Urothelium cell line (cell line): ENCODE results near the gene GPC4.
"Not testable (repeated sequence)": the region's sequence is repeated elsewhere in the genome, so short reads cannot be mapped to it uniquely, and the experiment has no call there.

Source experiments
- DNase-seq: peaks from one replicate; pipeline ENCODE4 v3.0.0; 2011; ENCODE audit warnings: low spot score, mixed read lengths
- FAIRE-seq: peaks from 2 replicates; lab custom pipeline; 2011; peaks lifted over from hg19 to GRCh38; lab: Jason Lieb, UNC

GPC4 gene

DNA sequence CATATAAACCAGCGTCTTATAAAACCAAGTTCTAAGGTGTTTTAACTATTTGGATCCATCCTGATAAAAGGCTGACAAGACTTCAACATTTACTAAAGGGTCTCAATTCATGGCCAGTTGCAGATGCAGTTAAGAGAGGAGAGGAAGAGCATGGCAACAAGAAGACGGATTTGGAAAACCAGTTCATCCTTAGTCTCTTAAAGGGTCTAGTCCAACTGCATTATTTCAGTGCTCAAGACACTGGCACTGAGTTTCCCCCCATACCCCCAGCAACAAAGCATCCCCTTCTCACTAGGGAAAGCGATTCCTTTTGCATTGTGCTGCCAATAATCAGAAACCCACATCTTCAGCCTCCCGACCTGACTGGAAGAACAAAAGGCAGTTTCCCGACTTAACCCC, 106.8 kb downstream of the GPC4 start:
- no peak for FAIRE-seq

DNA sequence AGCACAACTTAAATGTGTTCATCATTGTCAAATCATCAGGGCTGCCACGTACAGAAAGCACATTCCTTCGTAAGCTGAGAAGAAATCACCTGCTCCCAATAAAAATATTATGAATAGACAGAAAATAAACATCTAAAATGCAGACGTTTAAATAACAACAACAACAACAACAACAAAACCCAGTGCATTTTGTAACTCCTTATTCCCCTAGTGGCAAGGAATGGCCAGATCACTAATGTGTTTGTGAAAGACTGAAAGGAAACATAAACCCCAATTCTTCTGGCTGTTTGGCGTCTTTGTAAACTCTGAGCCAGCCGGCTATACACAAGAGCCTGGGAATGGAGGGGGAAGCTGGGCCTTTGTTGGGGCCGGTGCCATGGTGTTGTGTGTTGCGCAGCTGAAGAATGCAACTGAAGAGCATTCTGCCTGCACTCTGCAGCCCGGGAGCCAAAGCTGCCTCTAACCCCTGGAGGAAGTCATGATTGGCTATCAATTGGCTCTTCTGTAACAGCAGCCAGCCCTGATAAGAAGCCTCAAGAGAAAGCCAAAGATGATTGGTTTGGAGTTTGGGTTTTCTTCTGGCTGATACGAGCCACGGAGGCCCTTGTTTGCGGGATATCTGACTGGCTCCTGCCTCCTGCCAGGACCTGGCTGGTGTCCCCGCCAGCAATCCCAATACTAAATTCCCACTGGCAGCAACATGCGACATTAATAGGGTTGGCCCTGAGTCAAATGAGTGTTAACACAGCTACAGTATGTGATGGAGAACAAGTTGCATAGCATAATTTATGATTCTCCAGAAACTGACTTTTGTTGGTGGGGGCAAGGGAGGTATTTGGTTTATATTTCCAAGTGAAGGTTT, 107.4 kb downstream of the GPC4 start:
- FAIRE-seq, result no peak
- DNase-seq, result no peak

More for the DNA sequence above, 106.8 kb downstream of the GPC4 start:
- no peak for DNase-seq

DNA sequence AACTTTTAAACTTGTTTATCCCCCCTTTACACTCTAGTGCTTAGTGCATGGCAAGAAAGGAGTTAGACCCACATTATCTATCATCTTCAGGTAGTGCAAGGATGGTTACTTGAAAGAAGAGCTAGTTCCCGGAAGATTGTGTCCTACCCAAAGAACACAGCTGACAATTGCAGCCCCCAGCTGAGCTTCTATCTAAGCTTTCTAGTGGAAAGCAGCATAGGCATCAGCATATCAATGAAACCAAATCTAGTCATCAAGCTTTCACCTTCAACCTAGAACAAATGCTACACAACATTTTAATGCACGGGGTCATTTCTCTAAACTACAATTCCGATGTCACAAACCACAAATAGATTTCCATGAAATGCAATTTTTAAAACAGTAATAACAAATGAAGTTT, 108.2 kb downstream of the GPC4 start:
- DNase-seq, result no peak

DNA sequence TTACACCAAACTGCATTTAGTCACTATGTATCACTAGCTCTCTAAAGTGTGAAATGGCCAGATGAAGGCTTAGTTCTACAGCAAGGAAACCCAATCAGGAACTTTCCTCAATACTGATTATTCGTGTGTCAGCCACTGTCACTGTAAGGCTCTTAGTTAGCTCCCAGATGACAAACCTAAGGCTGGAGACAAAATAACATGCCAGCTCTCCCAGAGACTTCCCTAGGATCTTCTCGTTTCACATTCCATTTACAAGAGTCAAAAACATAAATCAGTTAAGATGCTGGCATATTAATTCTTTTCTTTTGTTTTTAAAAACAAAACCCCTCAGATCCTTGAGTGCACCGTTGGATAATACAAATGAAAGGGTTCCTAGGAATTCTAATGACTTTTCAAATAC, 109.0 kb downstream of the GPC4 start:
- FAIRE-seq (no peak), DNase-seq (no peak)

More for the DNA sequence above, 108.2 kb downstream of the GPC4 start:
- no peak for FAIRE-seq

DNA sequence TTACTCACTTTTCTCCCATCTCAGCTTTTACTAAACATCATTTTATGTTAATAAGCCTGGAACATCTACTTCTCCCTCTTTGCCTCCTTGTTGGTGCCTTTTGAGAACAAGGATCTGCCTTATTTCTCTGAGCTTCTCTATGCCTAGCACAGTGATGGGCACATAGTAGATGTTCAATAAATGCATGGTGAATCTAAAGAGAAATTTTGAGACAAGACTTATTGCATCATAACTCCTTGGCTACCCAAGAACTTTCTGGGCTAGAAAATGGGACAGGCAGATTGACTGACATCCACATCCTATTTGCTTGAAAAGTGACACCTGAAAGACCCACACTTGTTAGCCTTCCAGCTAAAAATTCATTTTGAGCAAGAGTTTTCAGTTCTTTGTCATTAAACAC, 109.9 kb downstream of the GPC4 start:
- no peak for DNase-seq
- FAIRE-seq, result no peak

DNA sequence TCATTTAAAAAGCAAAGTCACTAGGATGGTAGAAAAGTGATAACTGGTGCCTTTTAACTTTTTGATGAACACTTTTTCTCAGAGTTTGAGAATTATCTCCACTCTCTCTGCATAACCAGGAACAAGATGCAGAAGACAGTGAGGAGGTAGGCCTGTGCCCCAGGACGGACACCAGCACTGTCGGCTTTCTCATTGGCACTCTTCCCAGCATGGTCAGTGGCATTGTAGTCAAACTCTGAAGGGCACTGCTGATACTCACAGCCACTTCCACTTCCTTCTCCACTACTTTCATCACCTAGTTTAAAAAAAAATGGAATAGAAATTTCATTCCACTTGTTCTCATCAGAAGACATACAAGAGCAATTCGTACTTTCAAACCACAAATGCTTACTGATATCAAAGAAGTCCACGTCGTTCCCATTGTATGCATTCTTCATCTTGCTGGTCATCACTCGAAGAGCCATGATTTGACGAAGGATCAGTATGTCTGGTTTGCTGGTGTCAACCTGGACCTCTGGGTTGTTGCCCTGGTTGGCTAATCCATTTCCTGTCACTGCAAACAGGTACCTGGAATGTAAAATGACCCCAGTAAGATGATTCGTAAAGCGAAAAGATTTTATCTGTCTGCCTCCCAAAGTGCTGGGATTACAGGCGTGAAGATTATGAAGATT, 112.4 kb downstream of the GPC4 start:
- FAIRE-seq (no peak), DNase-seq (no peak)

DNA sequence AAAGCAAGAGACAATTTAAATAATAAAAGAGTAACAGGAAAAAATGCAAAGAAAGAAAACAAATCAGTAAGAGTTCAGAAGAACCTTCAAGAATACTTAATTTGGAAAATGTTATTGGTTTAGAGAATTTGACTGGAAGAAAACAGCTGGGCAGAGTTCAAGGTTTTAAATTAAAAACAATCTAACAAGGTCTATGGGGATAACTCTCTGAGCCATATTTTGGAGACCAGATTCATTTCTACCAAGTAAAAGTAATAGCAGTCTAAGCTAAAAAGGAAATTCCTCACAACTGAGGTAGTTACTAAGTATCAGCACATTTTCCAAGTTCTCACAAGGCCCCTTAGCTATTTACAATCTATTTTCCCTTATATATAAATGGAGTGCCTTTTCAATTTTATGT, 114.7 kb downstream of the GPC4 start:
- no peak for FAIRE-seq
- no peak for DNase-seq

DNA sequence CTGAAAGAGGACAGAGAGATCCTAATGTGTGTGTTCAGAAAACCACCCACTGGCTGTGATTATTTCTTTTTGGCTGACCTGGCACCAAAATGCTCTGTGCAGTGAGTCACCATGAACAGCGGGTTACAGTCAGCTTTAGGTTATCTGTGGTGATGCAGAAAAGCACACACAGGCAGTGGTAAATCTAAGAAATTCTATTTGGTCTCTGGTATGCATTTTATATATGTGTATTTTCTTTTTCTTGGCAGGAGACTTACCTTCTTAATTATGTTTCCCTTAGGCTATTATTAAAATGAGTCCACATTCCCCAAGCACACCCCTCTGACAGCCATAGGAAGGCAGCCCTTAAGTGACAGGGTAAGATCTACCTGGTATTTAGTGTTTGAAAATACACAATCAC, 118.0 kb downstream of the GPC4 start:
- DNase-seq, result peak; percentile 7
- no peak for FAIRE-seq

DNA sequence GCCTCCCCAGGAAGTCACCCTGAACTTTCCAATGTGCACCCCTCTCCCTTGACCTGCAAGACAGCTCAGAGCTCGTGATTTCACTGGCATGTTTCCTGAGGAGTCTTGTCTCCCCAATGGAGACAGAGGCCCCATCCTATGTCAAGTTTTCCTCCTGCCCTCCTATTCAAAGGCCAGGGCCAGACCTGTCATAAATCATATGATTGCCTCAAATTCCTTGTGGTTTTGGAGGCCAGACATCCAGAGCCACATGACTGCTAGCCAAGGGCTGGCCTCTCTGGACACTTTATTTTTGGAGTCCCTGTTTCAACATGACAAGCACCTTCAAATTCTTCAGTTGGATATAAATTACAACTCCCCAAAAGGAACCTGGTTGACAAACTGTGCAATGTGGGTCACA, 121.2 kb downstream of the GPC4 start:
- peak; percentile 3 for DNase-seq

DNA sequence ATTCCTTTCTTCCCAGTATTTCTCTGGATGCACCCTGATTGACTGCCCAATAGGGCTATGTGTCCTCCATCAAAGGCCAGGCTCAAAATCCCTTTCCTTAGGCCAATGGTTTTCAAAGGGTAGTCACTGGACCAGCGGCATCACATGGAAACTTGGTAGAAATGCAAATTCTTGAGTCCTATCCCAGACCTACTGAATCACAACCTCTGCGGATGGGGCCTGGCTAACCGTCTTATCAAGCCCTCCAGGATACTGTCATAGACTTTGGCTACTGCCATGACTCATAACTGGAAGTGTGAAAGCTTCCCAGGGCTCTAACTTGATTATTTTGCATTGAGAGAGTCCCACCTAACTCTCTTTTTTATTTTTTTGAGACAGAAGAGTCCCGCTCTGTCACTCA, 125.2 kb downstream of the GPC4 start:
- no peak for DNase-seq
- no peak for FAIRE-seq

More for the DNA sequence above, 121.2 kb downstream of the GPC4 start:
- no peak for FAIRE-seq

DNA sequence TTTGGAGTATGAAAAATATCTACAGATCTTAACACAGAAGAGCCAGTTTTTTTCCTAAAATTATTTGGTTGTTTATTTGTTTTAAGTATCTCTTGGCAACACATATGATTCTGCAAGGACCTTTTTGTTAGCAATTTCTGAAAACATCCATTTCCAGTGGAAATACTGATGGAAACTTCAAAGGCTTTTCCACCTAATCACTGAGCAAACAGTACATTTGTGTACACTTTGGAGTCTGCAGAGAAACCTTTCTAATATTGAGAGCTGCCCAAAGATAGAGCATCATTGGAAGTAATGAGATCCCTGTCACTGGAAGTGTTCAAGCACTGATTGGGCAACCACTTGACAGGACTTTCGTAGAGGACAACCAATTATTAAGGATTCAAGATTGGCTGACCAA, 127.4 kb downstream of the GPC4 start:
- FAIRE-seq (no peak), DNase-seq (no peak)

DNA sequence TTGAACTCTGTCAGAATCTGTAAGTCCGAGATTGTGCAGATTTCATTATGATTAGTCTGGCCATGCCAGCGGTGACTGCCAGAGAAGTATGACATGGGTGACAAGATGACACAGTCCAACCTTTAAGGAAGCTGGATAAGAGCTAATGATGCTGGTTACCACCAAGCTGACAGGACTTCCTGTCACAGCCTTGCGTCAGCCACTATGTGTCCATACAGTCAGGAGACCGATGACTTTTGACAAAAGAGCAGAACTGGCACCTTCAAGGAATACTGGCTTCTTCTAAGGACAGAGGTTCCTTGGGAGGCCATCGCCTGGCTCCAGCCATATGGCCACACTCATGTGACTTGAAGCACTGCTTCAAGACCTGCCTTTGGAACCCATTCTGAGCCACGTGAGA, 129.9 kb downstream of the GPC4 start:
- DNase-seq (no peak), FAIRE-seq (no peak)

DNA sequence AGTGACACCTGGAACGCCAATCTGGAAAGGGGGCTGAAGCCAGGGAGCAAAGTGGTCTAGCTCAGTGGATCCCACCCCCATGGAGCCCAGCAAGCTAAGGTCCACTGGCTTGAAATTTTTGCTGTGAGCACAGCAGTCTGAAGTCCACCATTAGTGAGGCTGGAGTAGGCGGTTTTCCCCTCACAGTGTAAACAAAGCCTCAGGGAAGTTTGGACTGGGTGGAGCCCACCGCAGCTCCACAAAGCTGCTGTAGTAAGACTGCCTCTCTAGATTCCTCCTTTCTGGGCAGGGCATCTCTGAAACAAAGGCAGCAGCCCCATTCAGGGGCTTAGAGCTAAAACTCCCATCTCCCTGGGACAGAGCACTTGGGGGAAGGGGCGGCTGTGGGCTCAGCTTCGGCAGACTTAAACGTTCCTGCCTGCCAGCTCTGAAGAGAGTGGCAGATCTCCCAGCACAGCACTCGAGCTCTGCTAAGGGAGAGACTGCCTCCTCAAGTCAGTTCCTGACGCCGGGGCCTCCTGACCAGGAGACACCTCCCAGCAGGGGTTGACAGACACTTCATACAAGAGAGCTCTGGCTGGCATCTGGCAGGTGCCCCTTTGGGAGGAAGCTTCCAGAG, 136.1 kb downstream of the GPC4 start:
- not testable (repeated sequence) for DNase-seq, FAIRE-seq

DNA sequence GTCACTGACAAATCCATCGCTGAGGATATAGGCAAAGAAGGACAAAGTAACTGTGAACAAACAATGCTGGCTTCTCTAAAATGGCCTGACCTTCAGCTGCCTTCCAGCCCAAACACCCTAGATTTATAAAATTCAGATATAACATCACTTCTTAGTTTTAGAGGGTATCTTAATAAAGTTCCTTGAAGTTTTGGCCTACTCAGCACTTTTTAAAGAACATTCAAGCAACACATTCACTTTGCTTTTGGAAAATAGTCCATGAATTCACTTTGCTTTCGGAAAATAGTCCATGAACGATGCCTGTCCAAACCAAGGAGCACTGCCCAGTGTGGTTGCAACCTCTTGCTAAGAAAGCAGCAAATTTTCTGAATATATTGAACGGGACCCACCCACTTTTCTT, 142.1 kb downstream of the GPC4 start:
- no peak for DNase-seq
- no peak for FAIRE-seq

DNA sequence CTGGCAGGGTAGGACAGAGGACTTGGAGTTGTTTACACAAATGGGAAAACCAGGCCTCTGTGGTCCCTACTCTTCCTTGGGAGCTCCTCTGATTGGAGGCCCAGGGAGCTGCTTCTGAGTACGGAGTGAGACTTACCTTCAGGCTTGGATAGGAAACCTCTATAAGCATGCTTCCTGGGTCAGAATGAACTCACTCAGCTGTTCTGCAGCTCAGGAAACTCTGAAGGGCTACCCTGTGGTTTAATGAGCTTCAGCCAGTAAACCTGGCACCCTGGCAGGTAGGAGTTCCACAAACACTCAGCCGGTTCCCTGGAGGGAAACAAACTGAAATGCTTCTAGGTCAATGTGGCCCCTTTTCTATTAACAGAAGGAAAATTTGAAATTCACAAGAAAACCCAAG, 146.1 kb downstream of the GPC4 start:
- FAIRE-seq, result no peak
- no peak for DNase-seq

DNA sequence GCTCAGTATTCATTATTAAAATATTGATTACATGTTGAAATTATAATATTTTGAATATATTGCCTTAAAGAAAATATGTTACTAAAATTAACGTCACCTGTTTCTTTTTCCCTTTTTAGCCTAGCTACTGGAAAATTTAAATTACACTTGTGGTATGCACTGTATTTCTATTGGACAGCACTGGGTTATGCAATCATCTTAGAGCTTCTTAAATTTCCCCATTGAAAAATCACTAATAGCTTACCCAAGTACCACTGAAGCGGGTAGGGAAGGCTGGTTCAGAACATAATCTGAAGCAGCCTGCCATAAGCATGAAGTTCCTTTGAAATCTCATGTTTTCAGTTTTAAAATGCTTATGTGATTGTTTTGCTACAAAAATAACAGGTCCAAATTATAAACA, 147.7 kb downstream of the GPC4 start:
- FAIRE-seq (no peak), DNase-seq (no peak)

DNA sequence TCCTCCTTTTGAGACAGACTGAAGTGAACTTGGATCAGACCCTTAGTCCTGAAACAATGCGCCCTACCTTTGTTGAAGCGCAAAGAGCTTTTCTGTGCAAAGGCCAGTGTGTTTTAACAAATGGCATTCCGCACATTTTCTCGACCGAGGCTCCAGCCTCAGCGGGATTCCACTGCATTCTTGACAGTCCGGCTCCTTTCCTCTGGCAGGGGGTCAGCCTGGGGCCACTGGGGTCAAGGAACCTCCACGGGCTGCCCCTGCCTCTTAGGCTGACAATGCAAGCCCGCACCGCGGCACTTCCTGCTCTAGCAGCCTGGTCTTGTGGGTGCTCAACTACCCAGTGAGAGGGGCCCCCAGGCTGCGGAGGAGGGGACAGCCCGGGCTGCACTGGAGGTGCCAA, 150.0 kb downstream of the GPC4 start:
- DNase-seq (peak; percentile 2), FAIRE-seq (no peak)

DNA sequence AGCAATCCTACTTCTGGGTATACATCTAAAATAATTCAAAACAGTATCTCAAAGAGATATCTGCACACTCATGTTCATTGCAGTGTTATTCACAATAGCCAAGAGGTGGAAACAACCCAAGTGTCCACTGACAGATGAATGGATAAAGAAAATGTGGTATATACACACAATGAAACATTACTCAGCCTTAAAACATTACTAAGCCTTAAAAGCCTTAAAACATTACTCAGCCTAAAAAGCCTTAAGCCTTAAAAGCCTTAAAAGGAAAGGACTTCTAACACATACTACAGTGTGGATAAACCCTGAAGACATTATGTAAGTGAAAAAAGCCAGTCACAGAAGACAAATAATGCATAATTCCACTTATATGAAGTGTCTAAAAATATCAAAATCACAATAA, 156.8 kb downstream of the GPC4 start:
- no peak for DNase-seq
- FAIRE-seq, result no peak

DNA sequence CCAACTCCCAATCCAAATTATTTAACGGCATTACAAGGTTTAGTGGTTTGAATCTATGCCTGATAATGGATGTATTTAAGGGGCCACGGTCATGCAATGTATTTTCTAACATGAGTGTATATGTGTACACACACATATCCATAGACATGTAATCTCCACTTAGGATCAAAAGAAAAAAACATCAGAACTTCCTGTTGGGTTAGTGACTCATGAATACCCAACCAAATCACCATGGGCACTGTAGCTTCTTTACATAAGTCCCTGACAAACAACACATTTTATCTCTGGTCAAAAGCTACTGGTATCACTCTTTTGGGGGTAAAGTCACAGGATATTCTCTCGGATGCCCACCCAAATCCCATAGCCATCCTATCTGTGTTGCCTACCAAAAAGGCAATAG, 160.6 kb downstream of the GPC4 start:
- FAIRE-seq (no peak), DNase-seq (no peak)

DNA sequence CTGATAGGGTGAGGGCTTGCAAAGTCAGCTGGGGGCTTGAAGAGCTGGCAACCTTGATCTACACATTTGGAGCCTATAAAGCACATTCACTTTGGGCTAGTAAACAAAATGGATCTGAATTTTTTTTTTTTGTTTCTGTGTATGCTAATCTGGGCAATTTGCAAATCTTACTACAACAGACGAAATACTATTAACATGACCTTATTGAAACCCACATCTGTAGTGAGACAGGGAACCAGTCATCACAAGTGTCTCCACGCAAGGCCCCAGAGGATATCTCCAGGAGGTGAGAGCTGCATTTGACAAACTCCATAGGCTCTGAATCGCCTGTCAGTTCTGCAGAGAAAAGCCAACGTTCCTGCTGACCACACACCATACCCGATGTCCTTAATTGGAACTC, 164.1 kb downstream of the GPC4 start:
- FAIRE-seq, result no peak
- no peak for DNase-seq

DNA sequence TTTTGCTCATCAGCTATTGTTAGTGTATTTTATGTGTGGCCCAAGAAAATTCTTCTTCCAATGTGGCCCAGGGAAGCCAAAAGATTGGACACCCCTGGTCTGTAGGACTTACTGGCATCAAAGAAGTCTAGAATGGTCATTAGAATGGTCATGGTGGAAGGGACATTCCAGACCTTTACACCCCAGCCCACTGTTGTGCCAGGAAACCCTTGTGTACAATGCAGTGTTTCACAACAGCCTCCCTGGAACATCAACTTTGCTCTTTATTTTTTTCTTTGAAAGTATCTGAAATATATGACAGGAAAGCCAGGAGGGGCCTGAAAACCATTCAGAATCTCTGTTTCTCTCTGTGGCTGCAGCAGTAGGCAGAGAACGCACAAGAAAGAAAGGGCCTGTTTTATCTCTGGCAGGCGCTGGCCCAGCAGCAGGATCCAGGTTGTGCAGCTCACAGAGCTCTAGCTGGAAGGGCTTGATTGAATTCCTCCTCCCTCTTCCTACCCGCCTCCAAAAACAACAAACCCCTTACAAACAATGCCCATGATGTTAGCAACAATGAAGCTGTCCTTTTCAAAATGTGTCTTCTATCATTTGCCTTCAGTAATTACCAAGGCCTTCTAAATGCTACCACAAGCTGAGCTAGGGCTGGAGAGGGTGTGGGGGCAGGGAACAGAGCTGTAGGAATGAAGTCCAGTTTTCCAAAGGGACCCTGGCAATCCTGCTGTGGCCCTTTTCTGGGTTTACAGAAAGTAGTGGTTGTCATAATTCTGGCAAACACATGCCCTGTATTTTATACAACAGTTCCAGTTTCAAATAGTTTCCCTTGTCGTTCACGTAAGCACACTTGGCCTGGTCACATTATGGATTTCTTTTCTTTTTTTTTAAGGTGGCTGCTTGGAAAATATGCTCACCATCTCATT, 164.8 kb downstream of the GPC4 start:
- FAIRE-seq (no peak), DNase-seq (no peak)
